Measurements from ENCODE around the gene SLC12A3. TPM values are rescaled to one million over a fixed set of nuclear protein-coding genes. Genes with fewer than 3 reads are reported as not detected.

The SLC12A3 gene
- total RNA-seq, 4 donors from 2014 or later, result not detected

- TF ChIP-seq, protein P1, sequence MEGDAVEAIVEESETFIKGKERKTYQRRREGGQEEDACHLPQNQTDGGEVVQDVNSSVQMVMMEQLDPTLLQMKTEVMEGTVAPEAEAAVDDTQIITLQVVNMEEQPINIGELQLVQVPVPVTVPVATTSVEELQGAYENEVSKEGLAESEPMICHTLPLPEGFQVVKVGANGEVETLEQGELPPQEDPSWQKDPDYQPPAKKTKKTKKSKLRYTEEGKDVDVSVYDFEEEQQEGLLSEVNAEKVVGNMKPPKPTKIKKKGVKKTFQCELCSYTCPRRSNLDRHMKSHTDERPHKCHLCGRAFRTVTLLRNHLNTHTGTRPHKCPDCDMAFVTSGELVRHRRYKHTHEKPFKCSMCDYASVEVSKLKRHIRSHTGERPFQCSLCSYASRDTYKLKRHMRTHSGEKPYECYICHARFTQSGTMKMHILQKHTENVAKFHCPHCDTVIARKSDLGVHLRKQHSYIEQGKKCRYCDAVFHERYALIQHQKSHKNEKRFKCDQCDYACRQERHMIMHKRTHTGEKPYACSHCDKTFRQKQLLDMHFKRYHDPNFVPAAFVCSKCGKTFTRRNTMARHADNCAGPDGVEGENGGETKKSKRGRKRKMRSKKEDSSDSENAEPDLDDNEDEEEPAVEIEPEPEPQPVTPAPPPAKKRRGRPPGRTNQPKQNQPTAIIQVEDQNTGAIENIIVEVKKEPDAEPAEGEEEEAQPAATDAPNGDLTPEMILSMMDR (IDR thresholded peaks at IDR 0.05; ENCODE audit: low read depth), result no peak
These were observed 16.7 kb upstream of the SLC12A3 start for GRCh38 chr16:56848029-56848936.

- TF ChIP-seq, protein P1 (IDR thresholded peaks at IDR 0.05; ENCODE audit: low read depth), result no peak
These were observed 15.9 kb upstream of the SLC12A3 start for GRCh38 chr16:56848955-56849689.

DNA sequence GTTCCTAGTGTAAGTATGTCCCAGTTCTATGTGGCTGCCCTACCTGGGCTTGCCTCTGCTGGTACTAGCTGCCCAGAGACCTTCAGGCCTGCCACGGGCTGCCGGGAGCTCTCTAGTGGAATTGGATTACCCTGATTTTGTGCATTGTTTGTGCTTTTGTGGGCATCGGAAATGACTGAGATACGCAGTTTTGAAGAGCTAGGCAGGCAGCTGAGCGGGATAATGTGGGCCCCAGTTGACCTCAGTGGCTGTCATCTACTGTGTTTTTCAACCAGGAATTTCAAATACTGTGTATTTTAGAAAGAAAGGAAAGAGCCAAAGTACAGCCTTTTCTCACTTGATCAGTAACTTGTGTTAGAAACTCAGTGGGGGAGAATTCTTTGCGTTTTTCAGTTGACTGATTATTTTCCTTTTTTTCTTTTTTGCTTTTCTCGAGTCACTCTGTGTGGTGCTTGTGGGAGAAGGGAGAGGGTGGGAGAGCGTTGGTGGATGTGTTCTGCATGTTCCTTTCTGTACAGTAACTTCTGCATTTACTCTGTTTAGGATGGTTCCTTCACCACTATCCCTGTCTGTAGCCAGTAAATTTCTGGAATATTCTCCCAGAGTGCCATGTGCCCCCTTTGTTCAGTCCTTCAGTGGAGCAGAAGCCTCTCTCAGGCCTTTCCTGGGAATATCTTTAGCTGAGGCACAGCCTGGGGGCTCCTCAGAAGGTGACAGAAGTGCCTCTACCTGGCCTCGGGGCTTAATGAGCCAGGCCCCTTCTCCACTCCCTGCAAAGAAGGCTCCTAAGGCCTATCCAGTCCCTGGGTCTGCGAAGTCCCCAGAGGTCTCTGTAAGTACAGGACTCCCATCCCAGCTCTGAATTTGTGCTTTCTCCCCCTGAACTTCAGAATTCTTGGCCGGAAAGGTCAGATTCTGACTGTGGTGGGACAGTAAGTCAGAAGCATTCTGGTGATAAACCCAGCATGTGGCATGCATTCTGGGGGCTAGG lies 15.0 kb upstream of the SLC12A3 start:
- TF ChIP-seq, protein P1 (IDR thresholded peaks at IDR 0.05; ENCODE audit: low read depth), result no peak

GRCh38 chr16:56851671-56852400 lies 13.2 kb upstream of the SLC12A3 start:
- TF ChIP-seq, protein P1 (IDR thresholded peaks at IDR 0.05; ENCODE audit: low read depth), result no peak

- TF ChIP-seq, protein P1 (IDR thresholded peaks at IDR 0.05; ENCODE audit: low read depth), result no peak
These were observed 12.6 kb upstream of the SLC12A3 start for GRCh38 chr16:56852401-56852730.

DNA sequence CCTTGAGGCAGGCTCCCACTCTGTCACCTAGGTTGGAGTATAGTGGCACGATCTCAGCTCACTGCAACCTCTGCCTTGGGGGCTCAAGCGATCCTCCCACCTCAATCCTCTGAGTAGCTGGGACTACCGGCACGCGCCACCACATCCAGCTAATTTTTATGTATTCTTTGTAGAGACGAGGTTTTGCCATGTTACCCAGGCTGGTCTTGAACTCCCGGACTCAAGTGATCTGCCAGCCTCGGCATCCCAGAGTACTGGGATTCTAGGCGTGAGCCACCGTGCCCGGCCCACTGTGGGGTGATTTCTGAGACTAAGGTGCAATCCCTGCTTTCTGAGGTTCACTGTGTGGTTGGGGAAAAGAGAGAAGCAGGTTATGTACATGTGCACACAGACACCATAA lies 12.0 kb upstream of the SLC12A3 start:
- TF ChIP-seq, protein P1 (IDR thresholded peaks at IDR 0.05; ENCODE audit: low read depth), result no peak
